Thyroid gland (tissue), 4 donors: ENCODE results near the gene TEX48.

Experiments
- POLR2A ChIP-seq, 2 donors: fragments of 450-650 bp; IDR thresholded peaks; one replicate each; pipeline ENCODE4 v1.6.1; 2017; ENCODE audit warnings: antibody characterized with exemption in 2 of 2, mild to moderate bottlenecking in 2 of 2, moderate library complexity in 1 of 2
- TF ChIP-seq, protein P1 (sequence below), 6 experiments: fragments of 200-600 bp in 3 of 6; fragments of 450-650 bp in 3 of 6; sonication (generic) in 3 of 6; IDR thresholded peaks; one replicate each; pipeline ENCODE4 v1.5.1; 2016 to 2019; ENCODE audit warnings: antibody characterized with exemption in 6 of 6, mild to moderate bottlenecking in 2 of 6, inconsistent platforms in 1 of 6, moderate library complexity in 1 of 6

DNA sequence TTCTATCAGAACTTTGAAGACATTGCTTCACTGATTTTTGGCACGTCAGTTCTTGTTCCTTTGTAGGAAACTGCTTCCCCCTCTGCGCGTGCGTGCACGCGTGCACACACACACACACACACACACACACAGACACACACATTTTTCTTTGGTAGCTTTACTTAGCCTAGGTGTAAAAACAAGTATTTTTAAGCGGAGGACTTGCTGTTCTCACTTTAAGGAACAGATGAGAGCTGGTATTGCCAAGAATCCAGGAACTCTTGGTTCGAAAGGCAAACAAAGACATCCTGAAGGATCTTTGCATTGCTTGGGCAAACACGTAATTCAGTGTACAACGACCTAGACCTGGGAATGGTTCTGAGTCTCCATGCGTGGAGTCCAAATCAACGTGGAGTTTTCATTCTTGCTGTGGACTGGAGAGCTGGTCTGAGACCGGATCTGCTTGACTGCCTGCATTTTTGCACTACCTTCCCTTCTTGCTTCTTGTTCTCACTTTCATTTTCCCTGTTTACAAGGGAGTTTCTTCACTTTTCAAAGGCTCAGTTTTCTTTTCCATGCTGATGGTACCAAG lies 62.7 kb downstream of the TEX48 start:
- TF ChIP-seq, protein P1, sequence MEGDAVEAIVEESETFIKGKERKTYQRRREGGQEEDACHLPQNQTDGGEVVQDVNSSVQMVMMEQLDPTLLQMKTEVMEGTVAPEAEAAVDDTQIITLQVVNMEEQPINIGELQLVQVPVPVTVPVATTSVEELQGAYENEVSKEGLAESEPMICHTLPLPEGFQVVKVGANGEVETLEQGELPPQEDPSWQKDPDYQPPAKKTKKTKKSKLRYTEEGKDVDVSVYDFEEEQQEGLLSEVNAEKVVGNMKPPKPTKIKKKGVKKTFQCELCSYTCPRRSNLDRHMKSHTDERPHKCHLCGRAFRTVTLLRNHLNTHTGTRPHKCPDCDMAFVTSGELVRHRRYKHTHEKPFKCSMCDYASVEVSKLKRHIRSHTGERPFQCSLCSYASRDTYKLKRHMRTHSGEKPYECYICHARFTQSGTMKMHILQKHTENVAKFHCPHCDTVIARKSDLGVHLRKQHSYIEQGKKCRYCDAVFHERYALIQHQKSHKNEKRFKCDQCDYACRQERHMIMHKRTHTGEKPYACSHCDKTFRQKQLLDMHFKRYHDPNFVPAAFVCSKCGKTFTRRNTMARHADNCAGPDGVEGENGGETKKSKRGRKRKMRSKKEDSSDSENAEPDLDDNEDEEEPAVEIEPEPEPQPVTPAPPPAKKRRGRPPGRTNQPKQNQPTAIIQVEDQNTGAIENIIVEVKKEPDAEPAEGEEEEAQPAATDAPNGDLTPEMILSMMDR (IDR thresholded peaks at IDR 0.05): no peak
- no peak for TF ChIP-seq POLR2A (IDR thresholded peaks at IDR 0.05)
